Inferior parietal cortex (tissue), 1 donor: Measurements from ENCODE around the gene PDPK1.
"Not testable (repeated sequence)": the region's sequence is repeated elsewhere in the genome, so short reads cannot be mapped to it uniquely, and the experiment has no call there.

Source experiments
- DNase-seq: peaks from one replicate; pipeline ENCODE4 v3.0.0-alpha.2; 2016; ENCODE audit errors: extremely low spot score

PDPK1 gene

GRCh38 chr16:2611877-2612276 lies 74.1 kb downstream of the PDPK1 start:
- not testable (repeated sequence) for DNase-seq

GRCh38 chr16:2613251-2613650 lies 75.4 kb downstream of the PDPK1 start:
- not testable (repeated sequence) for DNase-seq

- no peak for DNase-seq
Observed at GRCh38 chr16:2614761-2615191, 77.0 kb downstream of the PDPK1 start.

DNA sequence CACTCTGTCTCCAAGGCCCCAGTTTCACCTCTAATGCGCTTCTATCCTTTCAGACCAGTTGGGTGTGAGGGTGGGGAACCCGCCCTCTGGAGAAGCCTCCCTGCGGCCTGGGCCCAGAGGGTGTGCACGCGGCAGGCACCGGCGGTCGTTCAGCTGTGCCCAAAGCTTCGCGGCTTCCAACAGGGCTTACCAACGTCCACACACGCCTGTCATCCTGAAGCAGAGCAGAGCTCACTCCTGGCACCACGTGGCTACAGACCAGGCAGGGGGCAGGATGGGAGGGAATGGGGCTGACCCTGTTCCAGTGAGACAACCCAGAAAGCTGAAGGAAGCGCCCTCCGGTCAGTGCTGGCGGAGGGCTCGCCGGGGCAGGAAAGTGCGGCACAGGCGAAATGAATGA lies 81.1 kb downstream of the PDPK1 start:
- not testable (repeated sequence) for DNase-seq

DNA sequence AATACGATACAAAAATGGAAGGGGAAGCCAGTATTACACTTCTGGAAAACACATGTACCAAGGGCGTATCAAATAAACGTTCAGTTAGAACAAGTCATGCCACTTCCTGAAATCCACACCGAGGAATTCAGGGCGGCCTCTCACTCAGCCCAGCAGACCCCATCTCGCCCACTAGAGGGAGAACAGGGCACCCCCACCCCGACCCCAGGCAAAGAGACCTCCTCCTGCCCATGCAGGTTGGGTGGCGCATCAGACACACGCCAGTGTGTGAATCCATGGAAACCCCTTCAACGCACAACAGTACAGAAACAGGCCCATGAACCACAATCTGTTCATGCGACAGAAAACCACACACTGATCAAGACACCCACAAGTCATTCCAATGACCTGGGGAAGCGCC lies 81.8 kb downstream of the PDPK1 start:
- DNase-seq, result not testable (repeated sequence)

DNA sequence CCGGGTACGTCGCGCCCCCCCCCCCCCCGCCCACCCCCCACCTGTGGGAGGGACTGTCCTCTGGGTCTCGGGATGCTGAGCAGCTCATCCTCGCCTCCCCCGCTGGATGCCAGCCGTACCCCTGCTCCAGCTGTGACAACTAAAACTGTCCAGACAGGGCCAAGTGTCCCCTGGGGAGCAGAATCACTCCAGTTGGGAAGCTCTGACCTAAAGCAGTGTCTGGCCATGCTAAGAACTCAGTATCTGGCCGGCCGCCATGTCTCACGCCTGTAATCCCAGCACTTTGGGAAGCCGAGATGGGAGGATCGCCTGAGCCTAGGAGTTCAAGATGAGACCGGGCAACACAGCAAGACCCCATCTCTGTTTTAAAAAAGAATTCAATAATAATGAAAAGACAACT lies 83.0 kb downstream of the PDPK1 start:
- DNase-seq, result not testable (repeated sequence)

DNA sequence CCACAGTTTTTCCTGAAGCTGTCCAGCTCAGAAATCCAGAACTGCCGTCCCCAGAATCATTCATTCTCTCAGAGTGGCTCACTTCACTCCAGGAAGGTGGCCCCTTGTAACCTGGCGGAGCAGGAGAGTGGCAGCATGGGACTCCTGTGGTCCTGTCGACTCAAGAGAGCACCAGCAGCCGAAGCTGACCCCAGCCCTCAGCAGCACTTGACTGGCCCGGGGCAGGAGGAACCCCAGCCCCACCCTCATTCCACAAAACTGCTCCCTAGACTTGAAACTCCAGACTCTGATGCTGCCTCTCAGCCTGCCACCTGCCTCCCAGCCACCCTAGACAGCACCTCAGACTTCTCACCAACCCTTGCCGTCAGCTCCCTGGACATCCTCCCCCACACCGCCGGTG lies 83.6 kb downstream of the PDPK1 start:
- DNase-seq, result not testable (repeated sequence)

GRCh38 chr16:2627075-2627474 lies 89.3 kb downstream of the PDPK1 start:
- DNase-seq, result not testable (repeated sequence)

DNA sequence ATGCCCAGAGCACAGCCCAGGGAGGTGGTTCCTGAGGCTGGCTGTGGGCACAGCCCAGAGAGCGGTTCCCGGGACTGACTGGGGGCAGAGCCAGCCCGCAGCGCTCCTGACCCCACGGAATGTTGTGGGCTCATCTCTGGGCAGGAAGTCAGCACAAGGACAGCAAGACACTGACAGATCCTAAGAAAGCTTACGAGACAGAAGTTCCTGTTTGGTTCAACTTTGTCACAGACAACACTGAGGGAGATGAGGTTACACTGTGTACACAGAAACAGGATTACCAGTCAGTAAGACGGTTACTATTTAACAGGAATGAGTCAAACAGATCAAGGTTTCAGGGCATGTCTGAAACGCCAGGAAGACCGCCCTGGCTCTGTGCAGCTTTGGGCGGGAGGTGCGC lies 93.4 kb downstream of the PDPK1 start:
- DNase-seq, result not testable (repeated sequence)

GRCh38 chr16:2632291-2632690 lies 94.5 kb downstream of the PDPK1 start:
- DNase-seq, result not testable (repeated sequence)

- not testable (repeated sequence) for DNase-seq
Observed at GRCh38 chr16:2639071-2639721, 101.4 kb downstream of the PDPK1 start.

DNA sequence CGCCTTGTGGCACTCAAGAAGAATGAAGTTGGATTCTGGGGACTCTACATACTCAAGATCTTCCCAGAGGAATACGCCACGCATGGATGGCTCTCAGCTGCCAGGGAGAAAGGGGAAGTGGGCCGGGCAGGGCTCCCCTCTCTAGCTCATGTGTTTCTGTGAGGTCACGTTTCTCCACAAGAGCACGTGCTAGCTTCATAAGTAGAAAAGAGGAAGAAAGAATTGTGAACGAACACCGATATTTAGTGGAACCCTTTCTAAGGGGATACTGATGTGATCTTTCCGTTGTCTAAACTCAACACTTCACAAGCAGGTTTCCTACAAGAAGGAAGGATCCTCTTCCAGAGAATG lies 101.9 kb downstream of the PDPK1 start:
- DNase-seq, result not testable (repeated sequence)

DNA sequence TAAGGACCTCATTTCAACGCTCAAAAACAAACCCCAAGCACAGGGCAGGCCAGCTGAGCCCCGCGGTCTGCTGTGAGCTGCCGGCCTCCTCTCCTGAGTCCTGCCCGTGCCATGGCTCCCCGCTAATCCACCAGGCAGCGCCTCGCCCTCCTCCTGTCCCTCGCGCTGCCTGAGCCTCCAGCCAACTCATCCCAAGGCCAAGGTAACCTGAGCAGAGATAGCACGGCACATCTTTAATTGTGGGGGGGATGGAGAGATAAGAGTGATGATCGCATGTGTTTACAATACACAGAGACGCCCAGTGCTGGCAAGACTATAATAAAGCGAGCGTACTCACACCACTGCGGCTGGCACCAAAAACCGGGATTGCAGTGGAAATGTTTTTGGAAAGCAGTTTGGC lies 104.7 kb downstream of the PDPK1 start:
- DNase-seq, result not testable (repeated sequence)

DNA sequence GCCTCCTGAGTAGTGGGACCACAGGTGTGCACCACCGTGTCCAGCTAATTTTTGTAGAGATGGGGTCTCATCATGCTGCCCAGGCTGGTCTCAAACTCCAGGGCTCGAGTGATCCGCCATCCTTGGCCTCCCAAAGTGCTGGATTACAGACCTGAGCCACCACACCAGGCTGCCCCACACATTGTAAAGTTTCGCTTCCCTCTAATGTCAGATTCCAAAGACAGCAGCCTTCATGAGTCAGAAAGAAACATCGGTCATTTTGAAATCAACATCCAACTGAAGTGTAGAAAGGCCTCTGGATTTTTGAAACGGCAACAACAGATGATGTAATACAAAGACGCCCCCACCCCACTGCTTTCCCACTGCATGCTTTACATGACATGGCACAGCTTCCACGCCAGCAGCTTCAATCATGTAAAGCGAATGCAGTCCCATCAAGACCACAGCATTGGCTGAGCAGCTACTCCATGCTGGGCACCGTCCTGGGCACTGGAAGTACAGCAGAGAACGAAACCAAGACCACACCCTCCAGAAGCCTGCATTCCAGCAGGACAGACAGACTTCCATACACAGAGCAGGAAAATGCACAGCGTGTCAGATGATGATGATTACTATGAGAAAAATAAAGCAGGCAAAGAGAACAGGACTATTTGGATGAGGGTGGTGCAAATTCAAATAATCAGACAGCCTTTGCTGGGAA lies 107.1 kb downstream of the PDPK1 start:
- not testable (repeated sequence) for DNase-seq

DNA sequence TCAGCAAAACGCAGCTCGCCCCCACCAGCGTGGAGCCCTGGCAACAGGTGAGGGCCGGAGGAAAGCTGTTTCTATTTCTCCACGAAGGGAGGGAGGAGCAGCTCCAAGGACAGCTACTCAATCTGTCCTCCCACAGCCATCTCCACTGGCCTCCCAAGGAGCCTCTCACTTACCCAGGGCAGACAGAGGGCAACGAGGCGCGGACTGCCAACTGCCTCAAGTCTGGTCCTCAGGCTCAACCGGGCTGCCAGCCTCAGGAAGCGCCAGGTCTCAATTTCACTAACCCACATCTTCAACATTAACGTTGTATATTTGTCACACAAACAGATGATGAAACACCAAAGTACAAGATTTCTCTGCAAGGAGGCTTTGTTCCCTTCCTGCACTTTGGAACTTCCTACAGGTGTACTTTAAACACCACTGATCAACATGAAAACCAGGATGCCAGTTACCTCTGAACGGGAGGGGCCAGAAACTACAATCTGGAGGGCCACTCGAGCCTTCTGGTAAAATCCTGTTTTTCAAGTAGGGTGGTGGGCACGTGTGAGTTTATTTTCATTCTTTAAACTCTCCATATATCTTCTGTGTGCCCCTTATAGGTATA lies 113.5 kb downstream of the PDPK1 start:
- DNase-seq, result not testable (repeated sequence)
